GM21825 (cell line): ENCODE results near the gene DTNA.
A peak's percentile ranks its signal among the peaks of the same experiment; 100 is the strongest.

Source experiments
- ATAC-seq: cut with Tn5 transposase; IDR thresholded peaks from one replicate; pipeline ENCODE4 v1.9.1; 2021; ENCODE audit warnings: mild to moderate bottlenecking, moderate library complexity; ENCODE audit not compliant: unreplicated experiment

Gene DTNA

GRCh38 chr18:34767601-34768027 is 57.5 kb downstream of the DTNA start:
- no peak for ATAC-seq

DNA sequence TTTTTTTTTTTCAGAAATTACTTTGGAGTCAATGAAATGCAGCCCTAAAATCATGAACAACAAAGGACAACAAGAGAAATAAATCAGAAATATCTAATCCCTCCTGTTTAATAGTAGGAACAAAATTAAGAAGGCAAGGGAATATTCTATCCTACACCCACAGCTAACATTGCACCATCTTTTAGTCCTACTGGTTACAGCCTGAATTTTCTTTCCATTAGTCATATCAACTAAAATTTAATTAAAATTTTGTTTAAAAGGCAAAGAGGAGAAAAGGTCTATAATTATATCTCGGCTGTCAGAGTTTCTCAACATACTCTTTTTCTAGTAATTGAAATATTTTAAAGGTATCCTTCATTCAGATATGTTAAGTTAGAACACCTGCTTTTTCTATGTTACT is 61.9 kb downstream of the DTNA start:
- ATAC-seq, result no peak

- ATAC-seq, result no peak
Observed at GRCh38 chr18:34772887-34773286, 62.8 kb downstream of the DTNA start.

- no peak for ATAC-seq
Observed at GRCh38 chr18:34773378-34773777, 63.3 kb downstream of the DTNA start.

- ATAC-seq, result no peak
Observed at GRCh38 chr18:34773961-34774766, 64.1 kb downstream of the DTNA start.

DNA sequence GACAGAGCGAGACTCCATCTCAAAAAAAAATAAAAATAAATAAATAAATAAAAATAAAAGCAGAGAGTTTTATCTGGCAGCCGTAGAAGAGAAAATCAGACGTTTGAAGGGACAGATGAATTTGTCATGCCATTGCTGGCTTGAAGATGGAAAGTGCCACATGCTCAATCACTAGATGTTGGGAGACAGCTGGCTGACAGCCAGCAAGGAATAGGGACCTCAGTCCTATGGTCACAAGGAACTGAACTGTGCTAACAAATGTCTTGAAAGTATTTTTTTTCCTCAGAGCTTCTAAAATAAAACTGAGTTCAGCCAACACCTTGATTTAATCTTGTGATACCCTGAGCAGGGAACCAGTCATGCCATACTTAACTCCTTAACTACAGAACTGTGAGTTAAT is 65.4 kb downstream of the DTNA start:
- ATAC-seq, result no peak

DNA sequence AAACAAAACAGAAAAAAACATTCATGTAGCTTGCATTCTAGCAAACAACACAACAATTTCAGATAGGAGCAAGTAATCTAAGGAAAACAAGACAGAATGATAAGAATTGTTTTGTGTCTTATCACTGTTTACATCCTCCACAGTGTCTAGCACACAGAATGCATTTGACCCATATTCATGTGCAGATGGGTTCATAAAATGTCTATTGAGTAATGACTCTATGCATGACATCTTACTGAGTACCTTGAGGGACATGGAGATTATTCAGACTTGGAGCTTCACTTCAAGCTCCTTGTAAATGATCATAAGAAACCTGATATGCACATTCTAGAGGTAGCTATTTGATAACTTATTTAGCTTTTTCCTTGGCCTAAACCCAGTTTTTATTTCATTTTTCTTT is 69.0 kb downstream of the DTNA start:
- no peak for ATAC-seq

DNA sequence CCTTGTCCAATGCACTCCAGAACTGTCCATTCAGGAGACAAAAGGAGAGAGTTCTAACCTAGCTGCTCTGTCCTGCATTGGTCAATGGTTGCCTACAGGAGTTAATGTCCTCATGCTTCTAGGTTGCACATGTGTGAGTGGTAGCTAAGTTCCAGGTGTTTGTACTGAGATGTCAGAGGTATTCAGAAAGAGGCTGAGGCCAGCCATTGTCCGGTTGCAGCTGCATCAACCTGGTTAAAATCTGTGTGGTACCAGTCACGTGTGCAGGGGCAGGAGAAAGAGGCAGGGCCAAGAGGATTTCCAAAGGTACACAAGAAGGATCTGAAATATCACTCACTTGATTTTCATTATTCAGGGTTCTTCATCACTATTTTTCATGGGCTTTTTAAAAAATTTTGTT is 70.8 kb downstream of the DTNA start:
- no peak for ATAC-seq

DNA sequence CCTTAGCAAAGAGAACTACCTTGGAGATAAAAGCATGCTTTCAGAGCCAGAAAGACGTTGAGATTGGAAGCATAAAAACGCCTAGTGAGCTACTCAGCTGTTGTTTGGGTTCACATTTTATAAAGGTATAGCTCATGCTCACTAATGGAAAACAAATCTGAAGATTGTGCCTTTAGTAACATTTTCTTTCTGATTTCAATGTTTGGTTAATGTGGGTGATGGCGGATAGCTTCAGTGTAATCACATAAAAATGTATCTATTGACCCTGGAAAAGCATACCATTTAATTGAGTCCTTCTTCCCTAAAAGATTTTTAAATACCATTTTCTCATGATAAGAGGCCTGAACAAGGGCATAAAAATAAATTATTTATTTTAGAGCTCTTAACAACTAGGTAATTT is 73.4 kb downstream of the DTNA start:
- no peak for ATAC-seq

DNA sequence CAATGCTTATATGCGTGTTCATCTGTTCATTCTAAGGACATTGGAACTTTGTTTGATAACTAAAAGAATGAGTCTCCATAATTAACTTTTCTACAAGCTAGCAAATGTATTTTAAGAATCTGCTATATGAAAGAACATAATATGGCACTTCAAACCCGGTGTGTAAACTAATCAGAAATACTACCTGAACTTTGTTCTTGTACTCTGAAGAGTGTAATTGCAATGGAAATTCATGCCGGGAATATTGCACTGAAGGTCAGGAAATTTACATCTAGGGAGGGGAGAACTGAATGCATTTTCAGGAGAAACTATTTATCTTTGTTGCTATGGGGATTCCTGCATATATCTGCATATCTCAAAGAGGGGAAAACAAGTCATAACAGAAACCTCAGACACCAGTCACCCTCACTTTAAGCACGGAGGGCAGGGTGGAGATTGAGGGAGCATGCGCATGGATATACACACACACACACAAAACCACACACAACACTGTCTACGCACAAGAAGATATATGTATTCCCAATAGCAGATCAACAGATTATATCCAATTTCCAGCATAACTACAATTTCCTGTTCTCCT is 76.2 kb downstream of the DTNA start:
- ATAC-seq, result no peak

DNA sequence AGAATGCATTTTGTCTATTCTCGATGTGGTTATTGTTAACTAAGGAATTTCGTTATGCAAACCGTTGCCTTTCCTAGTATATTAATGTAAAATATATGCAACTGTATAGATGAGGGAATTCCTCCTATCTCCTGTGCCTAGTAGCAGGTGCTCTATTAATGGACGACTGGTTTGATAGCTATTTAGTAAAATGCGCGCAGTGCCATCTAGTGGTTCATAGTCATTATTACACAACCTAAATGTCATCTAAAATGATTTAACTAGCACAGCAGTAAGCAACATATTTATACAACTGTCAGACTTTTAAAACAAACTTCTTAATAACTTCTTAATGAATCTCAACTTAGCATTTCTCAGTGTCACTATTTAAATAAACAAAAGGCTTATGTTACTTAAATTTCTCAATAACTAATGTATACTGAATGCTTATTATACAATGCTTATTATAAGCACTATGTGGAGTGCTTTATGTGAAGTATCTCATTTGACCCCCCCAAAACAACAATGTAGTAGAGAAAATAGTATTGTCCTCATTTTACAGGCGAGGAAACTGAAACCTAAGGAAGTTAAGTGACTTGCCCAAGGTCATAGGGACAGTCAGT is 77.9 kb downstream of the DTNA start:
- ATAC-seq, result peak; percentile 71

DNA sequence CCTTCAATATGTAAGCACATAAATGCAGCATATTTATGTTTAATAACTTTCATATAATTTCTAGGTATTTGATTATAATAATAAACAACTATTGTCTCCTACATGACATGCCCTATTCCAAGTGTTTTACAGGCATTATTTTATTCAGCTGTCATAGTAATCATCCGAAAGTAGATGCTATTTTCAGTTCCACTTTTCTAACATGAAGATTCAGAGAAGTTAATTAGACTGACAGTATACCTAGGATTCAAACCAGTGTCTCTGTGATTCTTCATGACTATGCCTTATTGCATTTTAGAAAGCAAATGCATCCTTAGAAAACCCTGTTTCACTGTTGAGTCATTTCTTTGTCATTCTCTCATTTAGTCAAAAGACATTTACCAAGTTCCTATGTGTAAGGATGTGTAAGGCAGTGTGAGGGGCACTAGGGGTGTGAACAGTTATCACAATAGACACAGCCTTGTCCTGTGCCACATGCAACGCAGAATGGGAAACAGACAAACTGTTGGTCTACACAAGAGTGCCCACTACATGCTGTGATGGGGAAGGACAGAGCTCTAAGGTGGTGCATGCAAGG is 79.8 kb downstream of the DTNA start:
- no peak for ATAC-seq

- no peak for ATAC-seq
Observed at GRCh38 chr18:34794348-34794747, 84.2 kb downstream of the DTNA start.

DNA sequence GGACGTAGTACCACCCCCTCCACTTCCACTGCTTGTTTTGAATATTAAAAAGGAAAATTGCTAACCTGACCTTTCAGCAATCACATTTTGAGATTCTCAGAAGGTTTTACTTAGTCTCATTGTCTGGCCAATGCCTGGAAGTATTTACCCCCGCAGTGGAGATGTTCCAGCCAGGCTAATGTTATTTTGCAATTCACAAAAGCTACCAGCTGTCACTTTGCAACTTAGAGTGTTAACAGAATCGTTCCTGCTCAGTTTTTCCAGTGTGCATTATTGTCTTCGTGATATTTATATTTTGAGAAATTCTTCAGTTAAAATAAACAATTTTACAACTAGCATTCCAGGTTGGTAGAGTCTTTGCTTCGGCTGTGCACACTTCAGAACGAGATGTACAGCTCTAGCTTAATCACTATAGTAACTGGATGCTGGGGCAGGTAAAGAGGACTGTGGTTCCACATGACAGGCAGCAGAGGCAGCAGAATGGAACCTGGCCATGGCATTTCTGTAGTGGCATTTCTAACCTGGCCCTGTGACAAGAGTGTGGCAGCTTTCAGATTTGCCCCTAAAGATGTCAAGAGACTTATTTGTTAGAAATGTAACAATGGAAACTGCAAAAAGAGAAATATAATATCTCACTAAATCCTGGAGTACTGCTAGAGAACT is 85.1 kb downstream of the DTNA start:
- no peak for ATAC-seq

DNA sequence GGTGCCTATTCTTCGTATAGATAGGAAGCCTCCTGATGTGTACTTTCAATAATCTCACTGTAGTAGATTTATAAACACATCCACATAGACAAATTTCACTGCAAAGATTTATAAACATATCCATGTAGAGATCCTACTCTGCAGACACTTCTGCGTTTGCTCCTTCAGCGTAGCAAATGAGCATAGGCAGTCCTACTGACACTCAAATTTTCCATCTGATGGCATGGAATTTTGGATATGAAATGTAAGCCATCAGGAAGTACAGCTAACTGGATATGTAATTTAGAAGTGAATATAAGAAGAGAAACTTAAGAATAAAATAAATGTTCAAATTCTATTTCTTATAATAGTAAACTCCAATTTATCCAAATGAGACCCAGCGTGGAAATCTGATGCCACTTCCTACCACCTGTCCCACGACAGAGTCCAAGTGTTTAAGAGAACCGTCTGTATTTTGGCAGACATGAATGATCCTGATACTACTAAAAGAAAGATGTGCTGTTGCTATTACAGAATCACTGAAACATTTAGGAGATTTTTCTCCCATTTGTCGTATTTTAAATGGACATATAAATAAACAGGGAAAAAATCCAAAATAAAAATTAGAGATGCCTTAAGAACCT is 86.0 kb downstream of the DTNA start:
- no peak for ATAC-seq

GRCh38 chr18:34799291-34799690 is 89.2 kb downstream of the DTNA start:
- no peak for ATAC-seq

DNA sequence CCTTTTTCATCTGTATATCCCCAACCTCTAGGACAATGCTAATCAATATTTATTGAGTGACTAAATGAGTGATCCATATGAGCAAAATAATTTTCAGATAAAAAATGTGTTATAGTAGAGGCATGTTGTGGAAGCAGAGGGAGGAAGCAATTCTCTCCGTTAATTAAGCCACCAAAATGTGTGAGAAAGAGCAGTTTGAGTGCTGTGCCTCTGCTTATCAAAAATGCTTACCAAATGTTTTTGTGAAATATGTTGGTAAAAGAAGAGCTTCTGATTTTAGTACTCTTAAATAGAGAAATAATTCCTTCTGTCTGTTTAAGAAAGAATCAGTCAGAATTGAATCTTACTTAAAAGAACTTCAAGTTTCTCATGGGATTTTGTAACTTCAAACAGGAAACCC is 90.3 kb downstream of the DTNA start:
- no peak for ATAC-seq

DNA sequence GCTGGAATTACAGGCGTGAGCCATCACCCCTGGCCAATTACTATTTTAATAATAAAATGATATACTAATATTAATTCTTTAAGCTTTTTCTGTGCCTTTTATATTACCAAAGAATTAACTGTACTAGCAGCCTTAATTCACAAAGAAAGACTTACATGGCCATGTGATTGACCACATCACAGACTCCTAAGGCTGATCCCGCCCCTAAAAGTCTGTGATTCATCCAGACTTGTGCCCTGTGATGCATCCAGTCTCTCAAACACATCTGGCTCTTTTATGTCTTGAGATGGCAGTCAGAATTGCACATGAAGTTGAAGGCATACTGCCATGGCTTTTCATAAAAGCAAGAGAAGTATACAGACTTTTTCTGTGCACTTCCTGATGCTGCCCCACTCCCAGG is 91.7 kb downstream of the DTNA start:
- no peak for ATAC-seq

DNA sequence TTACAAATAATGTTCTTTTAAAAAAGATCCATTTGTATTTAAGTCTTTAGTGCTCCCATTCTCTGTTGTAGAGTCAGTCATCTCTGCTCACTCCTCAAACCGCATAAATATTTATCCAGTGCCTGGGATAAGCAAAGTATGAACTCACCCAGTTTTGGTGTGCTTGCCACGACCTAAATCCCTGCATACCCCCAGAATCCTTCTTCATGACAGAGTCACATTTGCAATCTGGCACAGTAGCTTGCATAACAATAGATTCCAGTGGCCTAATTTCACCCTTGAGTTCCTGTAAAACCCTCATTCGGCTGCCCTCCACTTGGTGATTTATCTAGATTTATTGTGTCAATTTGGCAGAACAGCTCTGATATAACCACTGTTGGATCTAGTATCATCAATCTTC is 92.9 kb downstream of the DTNA start:
- ATAC-seq, result no peak

- ATAC-seq, result no peak
Observed at GRCh38 chr18:34803877-34804400, 93.8 kb downstream of the DTNA start.
